ENCODE measurements around the gene TMEM54.

- TF ChIP-seq POLR2A (IDR thresholded peaks at IDR 0.05) (no peak), CTCF (IDR thresholded peaks at IDR 0.05) (no peak)
These were observed 10.5 kb downstream of the TMEM54 start for GRCh38 chr1:32890516-32891240.
